ENCODE results near the gene ETFA.

ETFA gene

GRCh38 chr15:76335307-76336253, 24.3 kb upstream of the ETFA start:
- DNase-seq (ENCODE audit: low read depth): peak; percentile 66
- H3K4me3 ChIP-seq (ENCODE audit: low read depth, low read length): peak overlapping the region; percentile 74

GRCh38 chr15:76334438-76335306, 23.4 kb upstream of the ETFA start:
- H3K4me3 ChIP-seq (ENCODE audit: low read depth, low read length): no peak overlapping the region
- DNase-seq (ENCODE audit: low read depth): no peak
- TF ChIP-seq MAX (IDR thresholded peaks at IDR 0.05; ENCODE audit: low read depth, low read length) (no peak), CTCF (IDR thresholded peaks at IDR 0.05; ENCODE audit: low read depth, low read length) (no peak), POLR2A (IDR thresholded peaks at IDR 0.05; ENCODE audit: extremely low read depth, insufficient read length) (no peak), MYC (IDR thresholded peaks at IDR 0.05; ENCODE audit: low read depth, low read length) (no peak)

More at GRCh38 chr15:76335307-76336253, 24.3 kb upstream of the ETFA start:
- no peak for TF ChIP-seq POLR2A (IDR thresholded peaks at IDR 0.05; ENCODE audit: extremely low read depth, insufficient read length)
- no peak; the same call in 1 of the 2 replicates for TF ChIP-seq MYC (IDR thresholded peaks at IDR 0.05; ENCODE audit: low read depth, low read length)
- TF ChIP-seq MAX (IDR thresholded peaks at IDR 0.05; ENCODE audit: low read depth, low read length): no peak
- TF ChIP-seq CTCF (IDR thresholded peaks at IDR 0.05; ENCODE audit: low read depth, low read length): no peak

- peak; percentile 51 for DNase-seq (ENCODE audit: low read depth)
- H3K4me3 ChIP-seq (ENCODE audit: low read depth, low read length): no peak overlapping the region
- TF ChIP-seq CTCF (IDR thresholded peaks at IDR 0.05; ENCODE audit: low read depth, low read length) (peak; percentile 41), MYC (IDR thresholded peaks at IDR 0.05; ENCODE audit: low read depth, low read length) (no peak)
Observed at GRCh38 chr15:76333720-76334437, 22.6 kb upstream of the ETFA start.

GRCh38 chr15:76333309-76333708, 22.0 kb upstream of the ETFA start:
- TF ChIP-seq MYC (IDR thresholded peaks at IDR 0.05; ENCODE audit: low read depth, low read length) (no peak), CTCF (IDR thresholded peaks at IDR 0.05; ENCODE audit: low read depth, low read length) (no peak), POLR2A (IDR thresholded peaks at IDR 0.05; ENCODE audit: extremely low read depth, insufficient read length) (no peak), MAX (IDR thresholded peaks at IDR 0.05; ENCODE audit: low read depth, low read length) (no peak)
- no peak for DNase-seq (ENCODE audit: low read depth)
- no peak overlapping the region for H3K4me3 ChIP-seq (ENCODE audit: low read depth, low read length)

GRCh38 chr15:76332796-76333195, 21.5 kb upstream of the ETFA start:
- TF ChIP-seq CTCF (IDR thresholded peaks at IDR 0.05; ENCODE audit: low read depth, low read length): no peak
- no peak for TF ChIP-seq MAX (IDR thresholded peaks at IDR 0.05; ENCODE audit: low read depth, low read length)
- TF ChIP-seq POLR2A (IDR thresholded peaks at IDR 0.05; ENCODE audit: extremely low read depth, insufficient read length): no peak
- no peak for TF ChIP-seq MYC (IDR thresholded peaks at IDR 0.05; ENCODE audit: low read depth, low read length)
- no peak for DNase-seq (ENCODE audit: low read depth)

More at GRCh38 chr15:76332796-76333195, 21.5 kb upstream of the ETFA start:
- no peak overlapping the region for H3K4me3 ChIP-seq (ENCODE audit: low read depth, low read length)
